GM12801 (cell line): Measurements from ENCODE around the gene PDE11A.

Experiments used
- CTCF ChIP-seq: IDR thresholded peaks from one replicate; pipeline ENCODE4 v1.5.1; 2011; ENCODE audit warnings: control low read depth; ENCODE audit not compliant: insufficient read length; ENCODE audit errors: extremely low read depth

The PDE11A gene

DNA sequence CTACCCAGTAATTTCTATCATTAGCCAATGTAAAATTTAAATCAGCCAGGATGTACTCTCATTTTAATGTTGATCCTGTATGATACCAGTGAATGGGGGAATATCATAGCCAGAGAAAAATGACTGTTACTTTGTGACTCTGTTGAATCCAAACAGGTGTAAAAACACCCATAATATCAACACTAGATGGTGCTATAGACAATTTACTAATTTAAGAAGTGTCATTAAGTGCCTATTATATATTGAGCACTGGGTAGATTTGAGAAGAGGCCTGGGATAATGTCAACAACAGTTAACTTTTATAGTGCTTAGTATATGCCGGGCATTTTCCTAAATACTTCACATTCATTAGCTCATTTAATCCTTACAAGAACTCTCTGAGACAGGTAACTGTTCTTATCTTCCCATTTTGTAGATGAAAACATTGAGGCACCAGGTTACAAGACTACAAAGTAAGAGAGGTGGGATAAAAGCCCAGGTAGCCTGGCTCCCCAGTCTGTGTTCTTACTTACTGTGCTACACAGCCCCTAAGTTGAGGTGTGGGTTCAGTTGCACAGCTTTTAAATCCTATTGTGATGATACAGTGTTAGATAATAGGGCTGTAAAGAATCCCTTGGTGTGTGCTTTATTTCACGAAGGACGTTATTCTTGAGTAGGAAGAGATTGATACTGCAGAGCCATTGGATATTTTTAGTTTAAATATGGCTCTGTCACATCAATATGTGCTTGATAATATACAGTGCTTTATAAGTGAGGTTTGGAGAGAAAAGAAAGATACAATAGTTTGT, 354.6 kb downstream of the PDE11A start:
- TF ChIP-seq CTCF, result no peak

- no peak for TF ChIP-seq CTCF
Observed at GRCh38 chr2:177716484-177716883, 356.1 kb downstream of the PDE11A start.

DNA sequence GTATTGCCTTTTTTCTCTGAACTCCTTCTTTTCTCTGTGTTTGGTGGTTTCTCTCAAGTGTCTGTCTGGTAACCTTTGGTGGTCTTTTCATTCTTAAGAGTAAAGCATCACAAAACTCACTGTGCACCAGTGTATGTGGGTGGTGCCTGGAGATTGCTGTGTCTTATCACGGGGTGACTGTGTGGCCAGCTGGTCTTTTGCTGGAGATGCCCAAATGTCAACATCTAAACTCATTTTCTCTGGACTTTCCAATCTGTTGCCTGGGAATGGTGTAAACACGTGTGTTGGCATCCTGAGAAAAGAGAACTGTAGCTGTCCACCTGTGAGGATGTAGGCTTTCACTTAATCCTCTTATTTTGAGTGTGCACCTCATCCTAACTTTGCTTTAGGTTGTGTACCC, 356.8 kb downstream of the PDE11A start:
- no peak for TF ChIP-seq CTCF

- TF ChIP-seq CTCF, result no peak
Observed at GRCh38 chr2:177714704-177715103, 357.9 kb downstream of the PDE11A start.

DNA sequence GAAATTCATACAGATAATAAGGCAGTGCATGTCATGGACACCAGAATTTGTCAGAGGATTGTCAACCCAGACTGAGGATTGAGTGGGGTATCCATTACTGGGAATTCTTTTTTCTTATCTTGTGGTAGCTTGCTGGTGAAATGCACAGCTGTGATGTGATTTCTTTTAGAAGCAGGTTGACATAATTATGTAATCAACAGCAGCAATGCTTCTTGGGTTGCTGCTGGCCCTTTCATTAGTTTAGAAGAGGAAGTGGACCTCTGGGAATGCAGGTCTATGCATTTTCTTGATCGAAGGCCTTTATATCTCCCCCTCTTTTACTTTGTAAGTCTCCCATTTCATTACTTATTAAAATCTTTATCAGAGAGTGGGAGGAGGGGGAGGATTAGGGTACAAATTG, 360.1 kb downstream of the PDE11A start:
- no peak for TF ChIP-seq CTCF

DNA sequence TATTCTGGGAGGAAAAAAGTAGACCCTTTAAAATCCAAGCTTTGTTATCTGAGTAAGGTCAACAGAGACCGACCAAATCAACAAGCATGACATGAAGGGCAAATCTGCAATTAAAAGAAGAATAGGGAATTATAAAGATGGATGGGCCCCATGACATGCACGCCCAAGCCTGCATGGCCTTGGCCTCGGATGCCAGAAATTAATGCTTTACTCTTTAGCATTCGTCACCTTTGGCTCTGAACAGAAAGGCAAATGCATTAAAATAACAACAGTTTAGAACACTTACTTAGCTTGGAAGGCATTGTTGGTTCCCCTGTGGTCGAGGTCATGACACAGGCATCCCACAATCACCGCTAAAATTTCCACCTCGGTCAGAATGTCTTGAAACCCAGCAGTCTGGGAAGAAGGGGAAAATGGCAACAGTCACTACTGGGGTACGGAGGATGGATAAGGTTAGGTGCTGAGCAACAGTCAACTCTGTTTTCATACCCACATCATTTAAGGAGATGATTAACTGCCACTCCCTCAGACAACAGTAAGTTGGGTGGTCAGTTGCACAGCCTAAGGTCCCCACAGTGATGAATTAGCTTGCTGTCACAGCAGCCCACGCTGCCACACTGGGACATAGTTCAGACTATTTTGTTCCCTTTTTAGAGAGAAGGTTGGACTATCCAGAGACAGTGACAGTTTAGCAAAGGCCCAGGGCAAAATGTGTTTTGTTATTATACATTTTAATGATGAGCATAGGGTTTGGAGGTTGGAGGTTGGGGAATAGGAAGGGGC, 360.9 kb downstream of the PDE11A start:
- TF ChIP-seq CTCF, result no peak

DNA sequence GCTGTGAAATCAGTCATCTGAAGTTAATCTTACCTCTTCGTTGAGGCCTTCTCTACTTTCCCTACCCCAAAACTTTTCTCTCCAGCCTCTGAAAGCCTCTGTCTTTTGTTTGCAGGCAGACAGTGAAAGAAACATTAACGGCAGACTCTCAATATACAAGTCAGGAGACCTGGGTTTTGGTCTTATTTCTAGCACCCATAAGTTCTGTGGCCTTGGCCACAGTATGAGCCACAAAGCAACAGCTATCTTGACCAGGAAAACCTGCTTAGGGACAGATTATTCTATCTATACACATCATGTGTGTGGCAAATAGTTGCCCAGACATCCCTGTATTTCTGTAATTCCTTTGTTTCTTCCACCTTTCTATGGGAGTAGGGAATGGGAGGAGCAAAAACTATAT, 361.7 kb downstream of the PDE11A start:
- TF ChIP-seq CTCF, result no peak
